HG03280 (cell line): ENCODE data around the gene UTS2B.

Source experiments
- ATAC-seq: cut with Tn5 transposase; IDR thresholded peaks from one replicate; pipeline ENCODE4 v1.9.1; 2021; ENCODE audit warnings: mild to moderate bottlenecking, moderate library complexity; ENCODE audit not compliant: unreplicated experiment

UTS2B gene

GRCh38 chr3:191246034-191246433 lies 84.3 kb downstream of the UTS2B start:
- ATAC-seq: peak; percentile 60

- peak; percentile 62 for ATAC-seq
Observed at GRCh38 chr3:191244242-191244867, 86.0 kb downstream of the UTS2B start.

- no peak for ATAC-seq
Observed at GRCh38 chr3:191240486-191240885, 89.8 kb downstream of the UTS2B start.

GRCh38 chr3:191239407-191240031 lies 90.8 kb downstream of the UTS2B start:
- no peak for ATAC-seq

GRCh38 chr3:191238321-191238817 lies 92.0 kb downstream of the UTS2B start:
- no peak for ATAC-seq

- no peak for ATAC-seq
Observed at GRCh38 chr3:191237047-191237882, 93.1 kb downstream of the UTS2B start.

- ATAC-seq: no peak
Observed at GRCh38 chr3:191236646-191237045, 93.7 kb downstream of the UTS2B start.

GRCh38 chr3:191235331-191236314 lies 94.7 kb downstream of the UTS2B start:
- peak; percentile 99 for ATAC-seq

GRCh38 chr3:191234216-191234615 lies 96.1 kb downstream of the UTS2B start:
- ATAC-seq: no peak

GRCh38 chr3:191227541-191227940 lies 102.8 kb downstream of the UTS2B start:
- no peak for ATAC-seq

- ATAC-seq: no peak
Observed at GRCh38 chr3:191221638-191222037, 108.7 kb downstream of the UTS2B start.

GRCh38 chr3:191220908-191221307 lies 109.4 kb downstream of the UTS2B start:
- ATAC-seq: no peak

GRCh38 chr3:191217301-191217700 lies 113.0 kb downstream of the UTS2B start:
- ATAC-seq: no peak
